ENCODE data around the gene PFKFB2.
"Not testable (repeated sequence)": the region's sequence is repeated elsewhere in the genome, so short reads cannot be mapped to it uniquely, and the experiment has no call there.

Gene PFKFB2

GRCh38 chr1:207041397-207041796, 11.7 kb upstream of the PFKFB2 start:
- not testable (repeated sequence) for DNase-seq

- no peak for DNase-seq
Measured at GRCh38 chr1:207045453-207045852, 7.6 kb upstream of the PFKFB2 start.

- no peak for DNase-seq
Measured at GRCh38 chr1:207047505-207047904, 5.6 kb upstream of the PFKFB2 start.

- DNase-seq: no peak
Measured at GRCh38 chr1:207048041-207048440, 5.0 kb upstream of the PFKFB2 start.

GRCh38 chr1:207049054-207049453, 4.0 kb upstream of the PFKFB2 start:
- no peak for DNase-seq

- DNase-seq: no peak
Measured at GRCh38 chr1:207049514-207049913, 3.6 kb upstream of the PFKFB2 start.

- DNase-seq: peak; percentile 47 to 57
Measured at GRCh38 chr1:207049974-207050391, 3.1 kb upstream of the PFKFB2 start.

- DNase-seq: peak; percentile 93 to 95
Measured at GRCh38 chr1:207050480-207051190, 2.4 kb upstream of the PFKFB2 start.

- peak; percentile 27 to 60 for DNase-seq
Measured at GRCh38 chr1:207051191-207051943, 1.7 kb upstream of the PFKFB2 start, which contains the start of gene YOD1. Gene YOD1 (minus strand): TSS chr1:207051208. CDS start chr1:207051030, 178 bp downstream.

- DNase-seq: no peak
Measured at GRCh38 chr1:207054491-207054890, 1.4 kb downstream of the PFKFB2 start.

GRCh38 chr1:207055386-207056001, 2.4 kb downstream of the PFKFB2 start:
- no peak for DNase-seq

GRCh38 chr1:207056673-207057072, 3.6 kb downstream of the PFKFB2 start:
- DNase-seq: no peak

- DNase-seq: no peak
Measured at GRCh38 chr1:207058252-207058651, 5.2 kb downstream of the PFKFB2 start.

- DNase-seq: no peak
Measured at GRCh38 chr1:207058878-207059867, 6.1 kb downstream of the PFKFB2 start.

- no peak for DNase-seq
Measured at GRCh38 chr1:207059881-207060280, 6.8 kb downstream of the PFKFB2 start.

GRCh38 chr1:207060596-207060995, 7.5 kb downstream of the PFKFB2 start:
- no peak for DNase-seq

- no peak for DNase-seq
Measured at GRCh38 chr1:207062058-207062457, 9.0 kb downstream of the PFKFB2 start.

GRCh38 chr1:207063014-207063413, 9.9 kb downstream of the PFKFB2 start:
- DNase-seq: no peak

GRCh38 chr1:207064561-207064960, 11.5 kb downstream of the PFKFB2 start:
- DNase-seq: no peak

- no peak for DNase-seq
Measured at GRCh38 chr1:207067185-207067584, 14.1 kb downstream of the PFKFB2 start.

- DNase-seq: no peak
Measured at GRCh38 chr1:207067665-207068064, 14.6 kb downstream of the PFKFB2 start.

GRCh38 chr1:207069061-207069460, 16.0 kb downstream of the PFKFB2 start:
- no peak for DNase-seq

All from NCI-H2081 (cell line).